ENCODE measurements around the gene HOXB2.

HOXB2 gene

GRCh38 chr17:48578616-48579470 lies 33.9 kb upstream of the HOXB2 start:
- DNase-seq = no peak

- no peak for DNase-seq
Observed at GRCh38 chr17:48577946-48578615, 33.2 kb upstream of the HOXB2 start, which contains the start of gene HOXB4. TSS of gene HOXB4 (minus strand) at chr17:48578350. CDS start at chr17:48578319, 31 bp downstream.

GRCh38 chr17:48577330-48577945 lies 32.5 kb upstream of the HOXB2 start:
- peak in 1 of 3 experiments; percentile 44 for DNase-seq

- no peak for DNase-seq
Observed at GRCh38 chr17:48576479-48577309, 31.8 kb upstream of the HOXB2 start.

- DNase-seq = no peak
Observed at GRCh38 chr17:48575673-48576478, 31.0 kb upstream of the HOXB2 start.

- DNase-seq = peak; percentile 59 to 97 (median 84)
Observed at GRCh38 chr17:48575066-48575582, 30.2 kb upstream of the HOXB2 start.

- DNase-seq = no peak
Observed at GRCh38 chr17:48574505-48575065, 29.7 kb upstream of the HOXB2 start.

- DNase-seq = no peak
Observed at GRCh38 chr17:48571826-48572417, 27.0 kb upstream of the HOXB2 start.

GRCh38 chr17:48571024-48571818 lies 26.3 kb upstream of the HOXB2 start:
- peak in 1 of 3 experiments; percentile 26 for DNase-seq

- DNase-seq = no peak
Observed at GRCh38 chr17:48570325-48571023, 25.6 kb upstream of the HOXB2 start.

GRCh38 chr17:48569674-48570324 lies 24.9 kb upstream of the HOXB2 start:
- DNase-seq = no peak

GRCh38 chr17:48569240-48569582 lies 24.3 kb upstream of the HOXB2 start:
- peak in 1 of 3 experiments; percentile 49 for DNase-seq

- DNase-seq = peak in 2 of 3 experiments; percentile 37 to 69
Observed at GRCh38 chr17:48568499-48569239, 23.8 kb upstream of the HOXB2 start.

- peak in 1 of 3 experiments; percentile 46 for DNase-seq
Observed at GRCh38 chr17:48567646-48568354, 22.9 kb upstream of the HOXB2 start.

- peak in 1 of 3 experiments; percentile 17 for DNase-seq
Observed at GRCh38 chr17:48567209-48567608, 22.3 kb upstream of the HOXB2 start.

GRCh38 chr17:48566717-48567116 lies 21.8 kb upstream of the HOXB2 start:
- no peak for DNase-seq

All from NCI-H1417 (cell line).